ENCODE results near the gene SLC25A28. TPM values are rescaled to one million over a fixed set of nuclear protein-coding genes. Genes with fewer than 3 reads are reported as not detected.

Gene SLC25A28
- total RNA-seq, 2 experiments from 2014 or later = 43.6 to 44.7 TPM

GRCh38 chr10:99660662-99661376 lies 40.6 kb upstream of the SLC25A28 start:
- Mint-ChIP-seq H3K9me3 (no peaks in the 10 kb centered on the region), H3K4me1 (ENCODE audit: low read depth) (peaks cover 21% of the 10 kb centered on the region), H3K4me3 (no peak overlapping the region), H3K27ac (no peak overlapping the region), H3K27me3 (peaks cover 8% of the 10 kb centered on the region), H3K36me3 (ENCODE audit: low read depth) (peaks cover 6% of the 10 kb centered on the region)
- no peak for DNase-seq
- ATAC-seq = no peak
- ChIA-PET POLR2A (interaction anchor here (1.1 to 1.2 kb wide), 2 partner anchors 11 to 41 kb away, joined by 3 to 4 read pairs; no protein-coding TSS in a partner anchor), CTCF (interaction anchor here (1.7 to 2.0 kb wide), 2 partner anchors 38 to 269 kb away, joined by 5 to 6 read pairs; no protein-coding TSS in a partner anchor)
- no peak for TF ChIP-seq CTCF (IDR thresholded peaks at IDR 0.05)
- intact Hi-C loops (cut with micrococcal nuclease) = no loop called here

DNA sequence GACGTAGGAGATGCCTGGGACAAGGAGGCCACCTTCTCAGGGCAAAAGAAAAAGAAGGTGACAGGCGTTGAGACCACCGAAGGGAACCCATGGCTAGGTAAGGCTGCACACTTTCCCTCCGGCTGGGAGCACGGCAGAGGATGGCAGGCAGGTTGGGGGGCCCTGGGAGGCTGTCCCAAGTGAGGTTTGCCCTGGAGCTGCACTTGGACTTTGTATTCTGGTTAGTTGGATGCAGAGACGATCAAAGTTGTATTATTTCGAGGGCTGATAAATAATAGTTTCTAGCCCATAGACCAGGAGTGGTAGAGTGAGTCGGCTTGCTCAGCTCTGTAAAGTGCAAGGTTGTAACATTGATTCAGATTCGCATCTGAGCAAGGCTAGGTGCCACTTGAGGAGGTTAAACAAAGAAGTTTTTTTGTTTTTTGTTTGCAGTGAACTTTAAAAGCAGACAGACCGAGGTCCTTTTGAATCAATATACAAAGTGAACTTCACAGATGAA lies 39.7 kb upstream of the SLC25A28 start:
- ChIA-PET CTCF (interaction anchor here (0.9 to 3.2 kb wide), 9 partner anchors 13 to 1234 kb away, joined by 3 to 16 read pairs (median 5); partner anchors contain the start of gene SLC25A28), POLR2A (interaction anchor here (0.8 to 2.8 kb wide), 5 partner anchors 12 to 223 kb away, joined by 3 to 39 read pairs (median 4); partner anchors contain the start of genes COX15, CUTC and SLC25A28)
- Mint-ChIP-seq H3K27me3 (peaks cover 8% of the 10 kb centered on the region), H3K9me3 (no peaks in the 10 kb centered on the region), H3K27ac (peak overlapping the region; percentile 83), H3K36me3 (ENCODE audit: low read depth) (peaks cover 3% of the 10 kb centered on the region), H3K4me1 (ENCODE audit: low read depth) (peaks cover 21% of the 10 kb centered on the region), H3K4me3 (peak overlapping the region; percentile 84)
- intact Hi-C loops (cut with micrococcal nuclease) = loop anchor here (5.0 to 10.0 kb wide), 2 partner anchors 38 to 865 kb away; partner anchors contain the start of genes NDUFB8 and SLC25A28
- ATAC-seq = no peak
- no peak for DNase-seq
- TF ChIP-seq CTCF (IDR thresholded peaks at IDR 0.05) = no peak

- ChIA-PET POLR2A (interaction anchor here (0.7 to 2.8 kb wide), 8 partner anchors 13 to 228 kb away, joined by 3 to 39 read pairs (median 4); partner anchors contain the start of genes COX15, CUTC and SLC25A28), CTCF (interaction anchor here (0.9 to 3.2 kb wide), 10 partner anchors 13 to 1234 kb away, joined by 3 to 16 read pairs (median 5); partner anchors contain the start of gene SLC25A28)
- Mint-ChIP-seq H3K27ac (peak within 1 kb of the TSS; percentile 83), H3K4me1 (ENCODE audit: low read depth) (peaks cover 21% of the 10 kb centered on the region), H3K27me3 (peaks cover 8% of the 10 kb centered on the region), H3K4me3 (peak within 1 kb of the TSS; percentile 84), H3K9me3 (no peaks in the 10 kb centered on the region), H3K36me3 (ENCODE audit: low read depth) (peaks cover 3% of the 10 kb centered on the region)
- peak; percentile 14 for TF ChIP-seq CTCF (IDR thresholded peaks at IDR 0.05)
- DNase-seq (peak; percentile 96), ATAC-seq (peak; percentile 99)
- intact Hi-C loops (cut with micrococcal nuclease) = loop anchor here (5.0 to 10.0 kb wide), 2 partner anchors 37 to 866 kb away; partner anchors contain the start of genes NDUFB8 and SLC25A28
These were observed 39.0 kb upstream of the SLC25A28 start, which contains the start of gene ENTPD7 for GRCh38 chr10:99659031-99659867. ENTPD7 (plus strand) TSS chr10:99659509; CDS start chr10:99659957, 448 bp downstream.

DNA sequence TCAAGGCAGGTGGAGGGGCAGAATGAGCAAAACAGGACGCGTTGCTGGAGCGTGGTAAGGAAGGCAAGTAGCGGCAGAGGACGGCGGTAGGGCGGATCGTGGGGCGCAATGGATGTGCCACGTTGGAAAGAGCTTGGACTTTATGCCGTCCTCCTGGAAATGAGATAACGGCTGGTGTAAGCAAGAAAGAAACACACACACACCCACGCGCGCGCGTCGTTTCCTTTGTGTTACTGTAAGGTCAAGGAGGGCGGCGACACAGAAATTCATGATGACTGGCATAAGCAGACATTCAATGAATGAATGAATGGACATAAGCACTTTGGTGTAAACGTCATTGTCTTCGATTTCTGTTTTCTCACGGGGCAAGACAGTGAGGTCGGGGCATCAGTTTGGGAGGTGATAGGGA lies 38.4 kb upstream of the SLC25A28 start:
- Mint-ChIP-seq H3K36me3 (ENCODE audit: low read depth) (peaks cover under 1% of the 10 kb centered on the region), H3K27me3 (peaks cover 8% of the 10 kb centered on the region), H3K4me3 (peak overlapping the region; percentile 84), H3K9me3 (no peaks in the 10 kb centered on the region), H3K4me1 (ENCODE audit: low read depth) (peaks cover 21% of the 10 kb centered on the region), H3K27ac (peak overlapping the region; percentile 83)
- DNase-seq = peak; percentile 92
- TF ChIP-seq CTCF (IDR thresholded peaks at IDR 0.05) = no peak
- CTCF ChIA-PET = interaction anchor here (0.9 to 3.2 kb wide), 9 partner anchors 14 to 1233 kb away, joined by 3 to 16 read pairs (median 5); partner anchors contain the start of gene SLC25A28
- intact Hi-C loops (cut with micrococcal nuclease) = loop anchor here (5.0 to 10.0 kb wide), 2 partner anchors 36 to 866 kb away; partner anchors contain the start of genes NDUFB8 and SLC25A28
- peak; percentile 28 for ATAC-seq
- POLR2A ChIA-PET = interaction anchor here (1.4 to 2.8 kb wide), 4 partner anchors 33 to 228 kb away, joined by 3 to 39 read pairs (median 4); partner anchors contain the start of gene SLC25A28

Measured in activated CD8-positive, alpha-beta T cell treated with anti-CD3 and anti-CD28 coated beads for 36 hours (primary cell).